Heart right ventricle (tissue), 16 donors: ENCODE measurements around the gene RIMKLB. TPM values are rescaled to one million over a fixed set of nuclear protein-coding genes. Genes with fewer than 3 reads are reported as not detected.

ENCODE experiments used
- ATAC-seq, 8 donors: fragments of 200-7000 bp; cut with Tn5 transposase; one replicate each; pipeline ENCODE4 v1.9.1; 2020; ENCODE audit warnings: mild to moderate bottlenecking in 8 of 8, moderate library complexity in 8 of 8, moderate number of reproducible peaks in 1 of 8
- DNase-seq, 2 donors: peaks; one replicate each; pipeline ENCODE4 v3.0.0-alpha.2; 2020
- H3K27ac ChIP-seq, 10 donors: fragments of 200-600 bp; sonication (generic) in 2 of 10; one replicate each; pipeline versions ENCODE4 v1.5.0 to v1.8.0; 2020 to 2022; ENCODE audit warnings: mild to moderate bottlenecking in 3 of 10
- H3K27me3 ChIP-seq, 7 donors: fragments of 200-600 bp; one replicate each; pipeline ENCODE4 v1.8.0; 2021 to 2022; ENCODE audit warnings: mild to moderate bottlenecking in 2 of 7
- H3K36me3 ChIP-seq, 9 donors: fragments of 200-600 bp; sonication (generic) in 1 of 9; one replicate each; pipeline versions ENCODE4 v1.5.0 to v1.8.0; 2020 to 2022; ENCODE audit warnings: mild to moderate bottlenecking in 2 of 9
- H3K4me1 ChIP-seq, 9 donors: fragments of 200-600 bp; sonication (generic) in 1 of 9; one replicate each; pipeline versions ENCODE4 v1.5.0 to v1.8.0; 2020 to 2022; ENCODE audit warnings: mild to moderate bottlenecking in 4 of 9
- H3K4me3 ChIP-seq, 10 donors: fragments of 200-600 bp; sonication (generic) in 2 of 10; one replicate each; pipeline versions ENCODE4 v1.5.0 to v1.8.0; 2020 to 2022; ENCODE audit warnings: mild to moderate bottlenecking in 7 of 10, moderate library complexity in 2 of 10
- H3K9me3 ChIP-seq, 11 donors: fragments of 200-600 bp in 10 of 11; sonication (generic) in 2 of 11; one replicate each; pipeline versions ENCODE4 v1.5.0 to v1.8.0; 2013 to 2022; ENCODE audit warnings: mild to moderate bottlenecking in 2 of 11, control low read depth in 1 of 11, moderate library complexity in 1 of 11
- CTCF ChIP-seq, 9 donors: fragments of 200-600 bp; sonication (generic) in 2 of 9; IDR thresholded peaks; one replicate each; pipeline versions ENCODE4 v1.5.0 to v1.8.0; 2021 to 2022; ENCODE audit warnings: antibody characterized with exemption in 9 of 9, mild to moderate bottlenecking in 5 of 9, moderate library complexity in 1 of 9
- WGBS, 2 donors: extraction: QIAGEN DNeasy Blood & Tissue Kit; methylation state at CpG; one replicate each; pipeline ENCODE4 v1.1.7; 2013; ENCODE audit warnings: inconsistent platforms in 1 of 2; 5-methylcytosine and 5-hydroxymethylcytosine counted together
- intact Hi-C, 10 donors: fragments of 100-400 bp; cut with DNase I; formaldehyde crosslinking; loops; one replicate each; pipeline versions ENCODE4 v1.11.1 to v1.14.2; 2022
- polyA plus RNA-seq, 2 donors: library from polyadenylated mRNA; stranded (reverse); fragments of 200-250 nt; gene quantifications; one replicate each; pipeline ENCODE4 v1.2.3, GENCODE V29; 2013
- total RNA-seq, 10 donors: library from RNA; stranded (reverse); fragmentation: NEBNext Ultra II Directional in 3 of 10; extraction: Animal tissue kit (Norgen Biotek cat#: 25700) in 3 of 10; gene quantifications; one replicate each; pipeline versions ENCODE4 v1.2.1 to v1.2.4, GENCODE V29; 2021 to 2023
- donor health status: Arrhythmogenic right ventricular cardiomyopathy.
- donor health status: ischemic (EF 13 %, LVEDD 7.1; RV severe dilation, severe dysfunction).
- donor health status: healthy with polysubstance abuse.
- donor health status: DM: no; HTN: yes; CAD: no.
- donor health status: DM: no; HTN: no; CAD: no.
- donor health status: ischemic (EF 25% LVEDD 6.9; RV normal size, moderate dysfunction).
- donor health status: ischemic (EF 25% LVEDD 5.7; RV mildly dilated, moderate dysfunction).
- donor health status: healthy.
- donor health status: DM: yes; HTN: yes; CAD: no.
- donor health status: Ischemic cardiomyopathy.
- donor health status: ischemic (EF 35%, LVEDD 5.7; RV mildly dilated, moderate dysfunction).
- donor health status: nonischemic (EF 11% LVEDD 7.7; RV severe dilation, severe dysfunction).
- donor health status: DM: yes; HTN: yes; CAD: no.
- donor health status: PGD.
- donor health status: ischemic (EF 29% LVEDD 5.4; RV normal size, mild dysfunction).
- donor health status: nonischemic (EF 23%, LVEDD 6.1; RV moderate dilation, normal function).

RIMKLB gene
- total and polyA plus RNA-seq, 12 donors, result 7.2 to 65.9 (median 12.6) TPM

GRCh38 chr12:8699714-8700113 is 1.9 kb downstream of the RIMKLB start:
- DNase-seq (no peak), ATAC-seq (no peak)
- peaks cover 0 to 54% (median 35%) of the 10 kb centered on the region in 9 donors for H3K4me1 ChIP-seq
- 29 to 51% methylated on average over 4 of the region's 4 CpGs for WGBS, 2 donors
- H3K9me3 ChIP-seq, result no peaks in the 10 kb centered on the region
- intact Hi-C loops, result loop anchor here in 1 of 10 donors (10.0 kb wide), 1 partner anchor 75 kb away; no protein-coding TSS in a partner anchor
- peak overlapping the region in 4 of 10 donors; percentile 3 to 56 (median 24) for H3K27ac ChIP-seq
- peak overlapping the region in 3 of 10 donors; percentile 95 to 99 (median 99) for H3K4me3 ChIP-seq
- peaks cover 0 to 6% (median 0%) of the 10 kb centered on the region in 7 donors for H3K27me3 ChIP-seq
- H3K36me3 ChIP-seq, result peaks cover 0 to 3% (median 0%) of the 10 kb centered on the region in 9 donors
- no peak for TF ChIP-seq CTCF (IDR thresholded peaks at IDR 0.05)

- Histone ChIP-seq H3K36me3 (peaks cover 0 to 3% (median 0%) of the 10 kb centered on the region in 9 donors), H3K27me3 (peaks cover 0 to 6% (median 0%) of the 10 kb centered on the region in 7 donors), H3K27ac (peak overlapping the region in 4 of 10 donors; percentile 5 to 56 (median 36)), H3K4me1 (peaks cover 0 to 53% (median 35%) of the 10 kb centered on the region in 9 donors), H3K9me3 (no peaks in the 10 kb centered on the region), H3K4me3 (peak overlapping the region in 2 of 10 donors; percentile 13 to 16)
- ATAC-seq (no peak), DNase-seq (no peak)
- WGBS, 2 donors, result 70 to 75% methylated on average over 6 of the region's 6 CpGs
- no peak for TF ChIP-seq CTCF (IDR thresholded peaks at IDR 0.05)
- intact Hi-C loops, result loop anchor here in 1 of 10 donors (10.0 kb wide), 1 partner anchor 74 kb away; no protein-coding TSS in a partner anchor
Observed at GRCh38 chr12:8701046-8701660, 3.4 kb downstream of the RIMKLB start.

GRCh38 chr12:8702159-8702558 is 4.4 kb downstream of the RIMKLB start:
- peaks cover 0 to 3% (median 0%) of the 10 kb centered on the region in 9 donors for H3K36me3 ChIP-seq
- WGBS, 2 donors, result 73 to 76% methylated on average over 4 of the region's 4 CpGs
- no peak for DNase-seq
- peak overlapping the region in 1 of 10 donors; percentile 5 for H3K27ac ChIP-seq
- intact Hi-C loops, result loop anchor here in 1 of 10 donors (10.0 kb wide), 1 partner anchor 73 kb away; no protein-coding TSS in a partner anchor
- no peak for ATAC-seq
- no peaks in the 10 kb centered on the region for H3K9me3 ChIP-seq
- no peak for TF ChIP-seq CTCF (IDR thresholded peaks at IDR 0.05)
- no peak overlapping the region for H3K4me3 ChIP-seq
- H3K27me3 ChIP-seq, result peaks cover 0 to 3% (median 0%) of the 10 kb centered on the region in 7 donors
- peaks cover 0 to 44% (median 26%) of the 10 kb centered on the region in 9 donors for H3K4me1 ChIP-seq

GRCh38 chr12:8709124-8709830 is 11.5 kb downstream of the RIMKLB start:
- no peaks in the 10 kb centered on the region for H3K9me3 ChIP-seq
- ATAC-seq (peak in 7 of 8 donors; percentile 76 to 89 (median 82)), DNase-seq (peak; percentile 24 to 29)
- peak overlapping the region in 9 of 10 donors; percentile 15 to 48 (median 42) for H3K4me3 ChIP-seq
- H3K27me3 ChIP-seq, result no peaks in the 10 kb centered on the region
- peaks cover 0 to 53% (median 26%) of the 10 kb centered on the region in 9 donors for H3K4me1 ChIP-seq
- intact Hi-C loops, result loop anchor here in 1 of 10 donors (10.0 kb wide), 1 partner anchor 66 kb away; no protein-coding TSS in a partner anchor
- peak overlapping the region in 9 of 10 donors; percentile 35 to 78 (median 49) for H3K27ac ChIP-seq
- WGBS, 2 donors, result 43 to 63% methylated on average over 6 of the region's 6 CpGs
- peaks cover 0 to 11% (median 0%) of the 10 kb centered on the region in 9 donors for H3K36me3 ChIP-seq
- TF ChIP-seq CTCF (IDR thresholded peaks at IDR 0.05), result no peak
